ENCODE measurements around the gene CELF4.

Gene CELF4

DNA sequence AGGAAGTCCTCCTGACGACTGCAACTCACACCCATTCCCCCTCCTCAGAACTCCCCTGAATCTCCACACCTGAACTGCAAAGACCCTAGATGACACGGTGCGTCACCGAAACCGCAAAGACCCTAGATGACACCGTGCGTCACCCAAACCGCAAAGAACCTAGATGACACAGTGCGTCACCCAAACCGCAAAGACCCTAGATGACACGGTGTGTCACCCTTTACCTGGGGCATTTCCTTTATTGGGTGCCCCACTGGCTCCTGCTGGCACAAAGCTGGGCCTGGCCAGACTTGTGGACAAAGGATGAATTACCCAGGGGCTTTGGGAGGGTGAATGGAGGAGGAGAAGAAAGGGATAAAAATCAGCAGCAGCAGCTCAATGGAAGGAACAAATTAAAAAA, 123.8 kb downstream of the CELF4 start:
- TF ChIP-seq, protein P1, sequence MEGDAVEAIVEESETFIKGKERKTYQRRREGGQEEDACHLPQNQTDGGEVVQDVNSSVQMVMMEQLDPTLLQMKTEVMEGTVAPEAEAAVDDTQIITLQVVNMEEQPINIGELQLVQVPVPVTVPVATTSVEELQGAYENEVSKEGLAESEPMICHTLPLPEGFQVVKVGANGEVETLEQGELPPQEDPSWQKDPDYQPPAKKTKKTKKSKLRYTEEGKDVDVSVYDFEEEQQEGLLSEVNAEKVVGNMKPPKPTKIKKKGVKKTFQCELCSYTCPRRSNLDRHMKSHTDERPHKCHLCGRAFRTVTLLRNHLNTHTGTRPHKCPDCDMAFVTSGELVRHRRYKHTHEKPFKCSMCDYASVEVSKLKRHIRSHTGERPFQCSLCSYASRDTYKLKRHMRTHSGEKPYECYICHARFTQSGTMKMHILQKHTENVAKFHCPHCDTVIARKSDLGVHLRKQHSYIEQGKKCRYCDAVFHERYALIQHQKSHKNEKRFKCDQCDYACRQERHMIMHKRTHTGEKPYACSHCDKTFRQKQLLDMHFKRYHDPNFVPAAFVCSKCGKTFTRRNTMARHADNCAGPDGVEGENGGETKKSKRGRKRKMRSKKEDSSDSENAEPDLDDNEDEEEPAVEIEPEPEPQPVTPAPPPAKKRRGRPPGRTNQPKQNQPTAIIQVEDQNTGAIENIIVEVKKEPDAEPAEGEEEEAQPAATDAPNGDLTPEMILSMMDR (IDR thresholded peaks at IDR 0.05): no peak
- no peaks in the 10 kb centered on the region for H3K36me3 ChIP-seq (ENCODE audit: control insufficient read depth, insufficient read depth, low read length)
- H3K9me3 ChIP-seq (ENCODE audit: control insufficient read depth, low read length): no peaks in the 10 kb centered on the region
- H3K4me2 ChIP-seq (ENCODE audit: low read length): no peak overlapping the region
- no peak overlapping the region for H2AFZ ChIP-seq
- H3K79me2 ChIP-seq: no peaks in the 10 kb centered on the region
- no peak overlapping the region for H3K27ac ChIP-seq
- H3K4me1 ChIP-seq: no peaks in the 10 kb centered on the region
- H3K4me3 ChIP-seq (ENCODE audit: low read depth, low read length): no peak overlapping the region
- H3K27me3 ChIP-seq (ENCODE audit: control insufficient read depth, insufficient read depth, low read length): no peaks in the 10 kb centered on the region
- no peak overlapping the region for H3K9ac ChIP-seq

GRCh38 chr18:37440206-37440605, 125.4 kb downstream of the CELF4 start:
- Histone ChIP-seq H3K9me3 (ENCODE audit: control insufficient read depth, low read length) (no peaks in the 10 kb centered on the region), H3K4me3 (ENCODE audit: low read depth, low read length) (no peak overlapping the region), H3K9ac (no peak overlapping the region), H3K36me3 (ENCODE audit: control insufficient read depth, insufficient read depth, low read length) (no peaks in the 10 kb centered on the region), H3K27ac (no peak overlapping the region), H3K79me2 (no peaks in the 10 kb centered on the region), H3K4me2 (ENCODE audit: low read length) (no peak overlapping the region), H3K4me1 (no peaks in the 10 kb centered on the region), H3K27me3 (ENCODE audit: control insufficient read depth, insufficient read depth, low read length) (no peaks in the 10 kb centered on the region), H2AFZ (no peak overlapping the region)
- TF ChIP-seq, protein P1 (IDR thresholded peaks at IDR 0.05): no peak

DNA sequence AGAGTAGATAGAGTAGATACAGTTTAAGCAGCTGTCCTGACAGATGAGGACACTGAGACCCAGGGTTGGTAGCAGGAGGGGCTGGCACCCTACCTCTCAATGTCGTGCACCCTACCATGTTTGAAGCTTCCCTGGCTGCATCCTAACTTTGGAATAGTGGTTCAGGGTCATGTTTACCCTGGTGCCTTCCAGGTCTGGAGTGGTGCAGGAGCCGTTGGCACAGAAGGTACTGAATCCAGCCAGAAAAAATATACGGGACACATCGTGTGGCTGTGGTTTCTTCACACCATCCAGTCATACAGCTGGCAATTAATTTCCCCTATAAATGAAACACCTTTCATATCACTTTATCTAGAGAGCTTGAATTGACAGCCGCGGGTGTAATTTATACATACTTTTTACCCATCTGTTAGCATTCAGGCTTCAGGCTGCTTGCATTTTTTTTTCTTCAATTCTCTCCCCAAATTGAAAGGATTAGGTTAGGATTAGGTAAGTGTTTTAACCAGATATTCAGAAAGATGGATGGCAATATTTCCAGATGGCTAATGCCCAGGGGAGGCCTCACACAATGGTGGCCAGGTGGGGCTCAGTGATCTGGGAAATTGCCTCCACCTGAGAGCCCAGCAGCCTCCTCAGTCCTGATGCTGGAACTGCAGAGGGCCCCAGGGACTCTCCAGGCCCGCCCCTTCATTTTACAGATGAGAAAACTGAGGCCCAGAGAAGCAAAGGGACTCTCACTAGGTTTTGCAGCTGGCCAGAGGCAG, 127.0 kb downstream of the CELF4 start:
- Histone ChIP-seq H3K4me1 (no peaks in the 10 kb centered on the region), H3K9me3 (ENCODE audit: control insufficient read depth, low read length) (no peaks in the 10 kb centered on the region), H3K4me2 (ENCODE audit: low read length) (no peak overlapping the region), H3K27me3 (ENCODE audit: control insufficient read depth, insufficient read depth, low read length) (no peaks in the 10 kb centered on the region), H3K4me3 (ENCODE audit: low read depth, low read length) (no peak overlapping the region), H3K9ac (no peak overlapping the region), H2AFZ (no peak overlapping the region), H3K27ac (no peak overlapping the region), H3K79me2 (no peaks in the 10 kb centered on the region), H3K36me3 (ENCODE audit: control insufficient read depth, insufficient read depth, low read length) (no peaks in the 10 kb centered on the region)
- TF ChIP-seq, protein P1 (IDR thresholded peaks at IDR 0.05): no peak

GRCh38 chr18:37435996-37436395, 129.6 kb downstream of the CELF4 start:
- Histone ChIP-seq H3K79me2 (no peaks in the 10 kb centered on the region), H3K4me1 (no peaks in the 10 kb centered on the region), H3K9ac (no peak overlapping the region), H3K4me2 (ENCODE audit: low read length) (no peak overlapping the region), H2AFZ (no peak overlapping the region), H3K36me3 (ENCODE audit: control insufficient read depth, insufficient read depth, low read length) (no peaks in the 10 kb centered on the region), H3K9me3 (ENCODE audit: control insufficient read depth, low read length) (no peaks in the 10 kb centered on the region), H3K4me3 (ENCODE audit: low read depth, low read length) (no peak overlapping the region), H3K27ac (no peak overlapping the region), H3K27me3 (ENCODE audit: control insufficient read depth, insufficient read depth, low read length) (no peaks in the 10 kb centered on the region)
- TF ChIP-seq, protein P1 (IDR thresholded peaks at IDR 0.05): no peak
